NT2/D1 (cell line): Measurements from ENCODE around the gene MAP1B.

Experiments used
- SUZ12 ChIP-seq: IDR thresholded peaks from 2 replicates; pipeline ENCODE4 v1.6.1; 2011; ENCODE audit not compliant: insufficient read length, insufficient read depth; ENCODE audit errors: extremely low read depth
- YY1 ChIP-seq: IDR thresholded peaks from 2 replicates; pipeline ENCODE4 v1.6.1; 2011; ENCODE audit not compliant: insufficient read length, insufficient read depth

DNA sequence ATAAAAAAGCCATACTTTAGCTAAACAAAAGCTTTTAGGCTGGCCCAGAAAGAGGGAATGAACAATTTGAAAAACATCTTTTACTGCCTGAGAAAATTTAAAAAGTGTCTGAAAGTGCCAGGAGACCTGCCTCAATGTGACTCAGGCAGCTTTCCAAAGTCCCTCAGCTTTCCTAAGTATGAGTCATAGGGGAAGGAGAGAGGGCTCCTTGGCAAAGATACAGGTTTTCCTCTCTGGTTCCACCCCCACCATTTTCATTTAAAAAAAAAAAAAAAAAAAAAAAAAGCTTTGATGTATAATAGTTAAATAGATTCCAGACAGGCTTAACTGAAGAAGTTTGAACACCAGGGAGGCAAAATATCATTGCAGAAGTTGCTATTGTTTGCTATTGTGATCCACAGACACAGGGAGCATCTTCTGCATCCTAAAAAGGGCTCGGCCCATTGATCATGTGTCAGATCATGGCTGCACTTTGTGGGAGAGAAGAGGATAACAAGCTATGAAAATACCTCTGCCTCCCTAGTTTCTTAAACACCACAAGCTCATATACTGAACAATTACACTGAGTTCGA is 141.2 kb downstream of the MAP1B start:
- TF ChIP-seq YY1 (no peak), SUZ12 (no peak)
